Limb (tissue), 2 donors: ENCODE results near the gene ETV3.
"Not testable (repeated sequence)": the region's sequence is repeated elsewhere in the genome, so short reads cannot be mapped to it uniquely, and the experiment has no call there.

Source experiments
- DNase-seq, 2 donors: peaks; one replicate each; pipeline ENCODE4 v3.0.0-alpha.2; 2016; ENCODE audit errors: extremely low spot score in 2 of 2

Gene ETV3

DNA sequence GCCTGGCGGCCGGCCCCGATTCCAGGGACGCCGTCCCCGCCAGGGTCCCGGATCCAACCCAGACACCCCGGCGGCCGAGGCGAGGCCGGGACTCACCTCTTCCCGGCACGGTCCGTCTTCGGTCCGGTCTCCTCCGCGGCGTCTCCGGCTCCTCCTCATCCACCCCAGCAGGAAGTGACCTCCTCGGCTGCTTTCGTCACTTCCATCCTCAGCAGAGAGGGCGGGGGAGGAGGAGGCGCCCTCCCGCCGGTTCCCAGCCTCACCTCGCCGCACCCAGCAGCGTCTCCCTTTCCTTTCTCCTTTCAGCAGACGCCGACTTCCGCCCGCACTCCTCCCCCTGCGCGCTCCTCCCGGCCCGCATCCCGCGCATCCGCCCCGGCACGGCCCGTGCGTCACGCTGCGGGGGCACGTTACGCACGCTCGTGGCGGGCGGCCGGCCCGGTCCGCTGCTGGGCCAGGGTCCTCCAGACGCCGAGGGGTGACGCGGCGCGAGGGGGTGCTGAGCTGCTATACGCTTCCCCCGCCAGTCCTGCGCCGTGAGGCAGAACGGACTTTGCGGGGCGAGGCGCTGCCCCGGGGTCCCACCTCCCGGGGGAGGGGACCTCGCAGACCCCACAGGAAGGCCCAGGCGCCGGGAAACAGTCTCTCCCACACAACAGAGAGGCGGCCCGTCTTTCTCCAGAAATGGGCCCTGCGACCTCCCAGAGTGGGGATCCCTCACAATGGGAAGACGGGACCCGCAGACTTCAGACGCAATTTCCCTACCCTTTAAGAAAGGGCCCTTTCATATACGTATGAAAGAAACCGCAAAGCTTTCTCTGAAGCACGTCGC is at the start of gene ETV3:
TSS of gene ETV3 (minus strand) at position 176 of the 832 bp plus-strand sequence. CDS start 2,043 bp downstream, outside the sequence.
- DNase-seq, result peak; percentile 90 to 94

GRCh38 chr1:157186281-157186992 is 48.2 kb upstream of the ETV3 start:
- no peak for DNase-seq

DNA sequence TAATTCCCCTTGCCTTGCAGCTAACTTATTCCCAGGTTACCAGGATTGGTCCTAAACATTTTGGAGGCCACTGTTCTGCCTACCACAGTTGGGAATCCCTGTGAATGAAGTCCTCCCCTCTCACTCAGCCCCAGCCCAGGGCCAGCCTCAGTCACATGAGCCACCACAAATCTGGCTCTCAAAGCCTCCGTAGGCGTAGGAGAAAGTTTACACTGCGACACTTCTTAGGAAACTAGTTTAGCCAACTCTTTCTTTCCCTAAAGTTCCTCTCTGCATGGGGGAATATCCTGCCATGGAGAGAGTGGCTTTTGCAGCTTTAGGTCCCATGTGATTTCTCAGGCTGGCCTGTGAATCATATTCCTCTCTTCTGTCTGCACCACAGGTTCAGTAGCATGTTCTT is 45.7 kb upstream of the ETV3 start:
- DNase-seq, result no peak

DNA sequence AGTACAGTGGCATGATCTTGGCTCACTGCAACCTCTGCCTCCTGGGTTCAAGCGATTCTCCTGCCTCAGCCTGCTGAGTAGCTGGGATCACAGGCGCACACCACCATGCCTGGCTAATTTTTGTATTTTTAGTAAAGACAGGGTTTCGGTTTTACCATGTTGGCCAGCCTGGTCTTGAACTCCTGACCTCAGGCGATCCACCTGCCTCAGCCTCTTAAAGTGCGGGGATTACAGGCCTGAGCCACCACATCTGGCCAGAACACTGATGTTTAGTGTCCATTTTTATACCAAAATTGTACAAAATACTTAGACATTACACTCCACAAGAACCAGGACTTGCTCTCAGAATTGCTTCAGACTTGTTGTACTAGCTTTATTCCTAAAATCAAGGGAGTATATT is 44.2 kb upstream of the ETV3 start:
- not testable (repeated sequence) for DNase-seq

- no peak for DNase-seq
These were observed 43.6 kb upstream of the ETV3 start for GRCh38 chr1:157181790-157182189.

DNA sequence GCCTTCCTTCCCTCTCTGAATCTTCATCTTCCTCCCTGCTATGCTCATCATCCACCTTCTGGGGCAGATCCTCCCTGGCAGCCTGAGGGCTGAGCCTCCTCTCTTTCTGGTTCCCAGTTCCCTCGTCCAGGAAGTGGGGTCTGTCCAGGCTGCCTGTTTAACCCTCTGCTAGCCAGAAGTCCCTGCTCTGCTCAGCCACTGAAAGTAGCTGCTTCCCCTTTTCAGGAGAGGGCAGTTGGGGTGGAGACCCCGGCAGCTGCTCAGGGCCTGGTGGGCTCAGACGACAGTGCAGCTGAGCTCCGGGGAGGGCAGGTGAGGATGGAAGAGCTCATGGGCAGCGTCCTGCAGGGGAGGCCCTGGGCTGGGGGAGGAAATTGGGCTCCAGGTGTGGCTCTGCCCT is 43.1 kb upstream of the ETV3 start:
- DNase-seq, result no peak

DNA sequence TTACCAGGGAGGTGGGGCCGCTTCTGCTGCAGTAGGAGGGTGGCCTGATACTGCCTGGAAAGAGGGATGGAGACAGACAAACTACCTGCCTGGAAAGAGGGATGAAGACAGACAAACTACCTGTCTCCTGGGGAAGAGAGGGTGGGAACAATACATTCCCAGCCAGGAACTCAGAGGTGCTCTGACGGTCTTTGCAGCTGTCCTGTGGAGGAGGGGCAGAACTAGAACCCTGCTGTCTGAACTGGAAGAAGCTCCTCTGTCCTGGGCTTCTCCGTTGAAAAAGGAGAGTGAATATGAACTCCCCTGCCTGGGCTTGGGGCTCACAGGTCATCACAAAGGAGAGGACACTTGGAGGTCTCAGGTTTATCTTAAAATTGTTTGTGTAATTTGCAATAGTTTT is 40.3 kb upstream of the ETV3 start:
- DNase-seq, result no peak

GRCh38 chr1:157177733-157178394 is 39.7 kb upstream of the ETV3 start:
- DNase-seq, result no peak

GRCh38 chr1:157176591-157177121 is 38.5 kb upstream of the ETV3 start:
- DNase-seq, result no peak

GRCh38 chr1:157176016-157176415 is 37.8 kb upstream of the ETV3 start:
- DNase-seq, result no peak

DNA sequence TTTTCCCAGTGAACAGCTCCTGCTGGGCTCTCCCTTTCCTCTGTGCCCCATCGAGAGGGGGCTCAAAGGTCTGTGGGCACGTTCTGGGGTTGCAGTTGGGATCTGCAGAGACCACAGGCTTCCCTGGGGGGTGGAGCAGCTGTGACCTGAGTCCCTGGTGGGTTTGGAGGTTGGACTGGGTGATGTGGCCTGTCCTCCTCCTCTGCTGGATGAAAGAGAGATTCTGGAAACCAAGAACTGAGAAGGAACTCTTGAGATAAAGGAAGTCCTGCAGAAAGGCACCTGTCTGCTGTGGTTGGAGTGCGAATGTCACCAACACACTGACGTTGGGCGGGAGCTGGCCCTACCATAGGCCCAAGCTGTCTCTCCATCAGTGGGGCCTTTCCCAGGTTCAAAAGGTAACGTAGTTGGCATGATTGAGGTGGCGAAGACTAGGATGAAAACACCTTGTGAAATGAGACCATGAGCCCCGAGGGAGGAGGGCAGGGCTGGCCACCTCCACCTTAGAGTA is 35.8 kb upstream of the ETV3 start:
- no peak for DNase-seq

- not testable (repeated sequence) for DNase-seq
These were observed 35.0 kb upstream of the ETV3 start for GRCh38 chr1:157173241-157173640.

DNA sequence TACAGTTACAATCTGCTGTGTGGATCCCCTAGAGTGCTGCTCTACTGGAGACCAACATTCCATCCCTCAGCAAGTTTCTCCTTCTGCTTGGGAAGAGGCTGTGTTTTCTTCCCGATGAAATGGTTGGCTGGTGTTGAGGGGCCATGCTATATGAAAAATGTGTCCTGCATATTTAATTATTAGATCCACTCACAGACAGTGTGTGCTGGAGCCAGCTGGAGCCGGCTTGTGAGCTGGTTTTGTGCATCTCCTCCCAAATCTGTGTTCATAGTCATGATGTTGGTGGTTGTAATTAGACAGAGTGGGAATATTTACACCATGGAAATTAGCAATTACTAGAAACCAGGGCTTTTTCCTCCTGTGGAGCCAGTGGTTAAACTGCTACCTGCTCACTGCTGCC is 34.4 kb upstream of the ETV3 start:
- not testable (repeated sequence) for DNase-seq

DNA sequence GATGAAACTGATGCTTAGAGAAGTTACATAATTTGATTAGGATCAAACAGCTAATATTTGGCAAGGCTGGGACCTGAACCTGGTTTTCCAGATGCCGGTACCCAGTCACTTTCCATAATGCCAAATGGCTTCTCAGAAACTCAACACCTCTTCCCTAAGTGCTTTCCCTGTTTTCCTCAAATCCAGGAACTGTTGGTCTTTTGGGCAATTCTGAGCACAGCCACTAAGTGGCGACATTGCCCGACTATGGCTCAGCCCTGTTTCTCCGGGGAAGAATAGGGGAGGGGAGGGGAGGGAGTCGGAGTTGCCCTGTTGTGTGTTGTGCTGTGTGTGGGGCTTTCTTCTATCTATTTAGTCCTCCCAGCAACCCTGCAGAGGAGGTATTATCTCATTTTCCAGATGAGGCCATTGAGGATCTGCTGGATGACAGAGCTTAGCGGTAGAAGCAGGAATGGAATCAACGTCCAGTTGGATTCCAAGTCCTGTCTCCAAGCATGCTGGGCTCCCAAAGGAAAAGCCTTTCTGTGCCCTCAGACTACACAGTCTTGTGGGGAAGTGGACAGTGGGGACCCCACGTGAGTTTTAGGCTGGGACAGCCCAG is 33.8 kb upstream of the ETV3 start:
- DNase-seq, result not testable (repeated sequence)

- DNase-seq, result no peak
These were observed 32.7 kb upstream of the ETV3 start for GRCh38 chr1:157170677-157171515.

DNA sequence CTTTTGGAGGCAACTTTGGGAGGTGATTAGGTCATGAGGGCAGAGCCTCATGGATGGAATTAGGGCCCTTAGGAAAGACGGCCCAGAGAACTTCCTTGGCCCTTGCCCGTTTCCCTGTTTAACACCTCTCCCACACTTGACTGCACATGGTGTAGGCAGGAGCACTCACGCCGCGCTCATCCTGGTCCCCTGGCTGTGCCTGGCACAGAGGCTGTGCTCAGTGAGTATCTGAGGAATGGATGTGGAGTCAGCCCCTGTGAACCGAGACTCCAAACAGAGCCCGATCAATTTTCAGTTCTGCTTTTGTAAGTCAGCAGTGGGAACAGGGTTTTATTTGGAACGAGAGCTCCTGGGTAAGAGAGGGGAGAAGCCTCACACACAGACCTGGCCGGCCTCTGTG is 29.8 kb upstream of the ETV3 start:
- no peak for DNase-seq

DNA sequence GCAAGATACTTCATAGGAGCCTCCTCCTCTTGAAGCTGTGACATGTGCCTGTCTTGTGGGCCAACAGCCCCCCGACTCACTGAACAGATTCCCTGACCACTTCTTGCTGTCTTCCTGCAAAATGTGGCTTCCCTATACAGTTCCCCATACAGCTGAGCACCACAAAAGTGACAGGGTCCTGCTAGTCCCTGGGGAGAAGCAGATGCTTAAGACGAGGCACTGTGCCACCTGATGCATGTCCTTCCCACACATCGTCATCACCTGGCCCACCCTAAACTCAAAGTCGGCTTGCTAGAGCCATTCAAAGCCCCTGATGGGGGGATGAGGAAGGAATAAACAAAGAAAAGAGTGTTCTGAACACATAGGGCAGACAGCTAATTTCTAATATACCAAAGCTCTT is 29.2 kb upstream of the ETV3 start:
- DNase-seq, result no peak

DNA sequence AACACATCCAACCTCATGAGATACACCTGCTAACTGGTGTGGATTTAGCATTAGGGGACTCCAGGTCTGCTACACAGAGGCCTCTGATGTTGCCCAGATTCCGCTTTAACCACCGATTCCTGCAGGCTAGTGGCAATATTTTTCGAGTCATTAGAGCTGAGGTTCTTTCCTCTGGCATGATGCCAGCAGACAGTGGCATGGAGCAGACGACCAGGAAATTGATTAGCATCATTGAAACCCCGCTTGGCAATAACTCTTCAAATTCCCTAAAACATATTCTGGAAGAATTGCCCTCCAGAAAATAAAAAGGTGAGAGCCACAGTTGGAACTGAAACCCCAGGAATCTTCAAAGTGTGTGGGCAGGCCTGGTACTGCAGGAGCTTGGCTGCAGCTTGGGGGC is 28.4 kb upstream of the ETV3 start:
- DNase-seq, result no peak

- DNase-seq, result peak; percentile 36 to 89
These were observed 25.3 kb upstream of the ETV3 start for GRCh38 chr1:157163273-157164127.

DNA sequence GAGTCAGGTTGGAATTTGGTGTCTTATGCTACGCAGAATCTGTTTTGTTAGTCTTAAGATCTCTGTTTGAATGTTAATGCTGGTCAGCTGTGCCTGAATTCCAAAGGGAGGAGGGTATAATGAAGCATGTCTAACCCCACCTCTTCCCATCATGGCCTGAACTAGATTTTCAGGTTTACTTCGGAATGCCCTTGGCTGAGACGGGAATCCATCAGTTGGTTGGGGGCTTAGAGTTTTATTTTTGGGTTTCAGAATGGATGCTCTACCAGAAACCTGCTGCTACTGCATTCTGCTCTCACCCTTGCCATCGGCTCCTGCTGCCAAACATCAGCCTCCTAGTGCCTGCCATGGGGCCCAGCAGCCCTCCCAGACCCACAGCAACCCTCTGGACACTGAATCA is 24.1 kb upstream of the ETV3 start:
- DNase-seq, result no peak
